HG03558 (cell line): ENCODE data around the gene ATP7A.
"Not testable (repeated sequence)": the region's sequence is repeated elsewhere in the genome, so short reads cannot be mapped to it uniquely, and the experiment has no call there.

Experiments used
- ATAC-seq: cut with Tn5 transposase; IDR thresholded peaks from one replicate; pipeline ENCODE4 v1.9.1; 2021; ENCODE audit warnings: moderate number of reproducible peaks; ENCODE audit not compliant: unreplicated experiment; ENCODE audit errors: extremely low read depth

Gene ATP7A

GRCh38 chrX:77938083-77938680, 27.7 kb downstream of the ATP7A start:
- ATAC-seq, result no peak

DNA sequence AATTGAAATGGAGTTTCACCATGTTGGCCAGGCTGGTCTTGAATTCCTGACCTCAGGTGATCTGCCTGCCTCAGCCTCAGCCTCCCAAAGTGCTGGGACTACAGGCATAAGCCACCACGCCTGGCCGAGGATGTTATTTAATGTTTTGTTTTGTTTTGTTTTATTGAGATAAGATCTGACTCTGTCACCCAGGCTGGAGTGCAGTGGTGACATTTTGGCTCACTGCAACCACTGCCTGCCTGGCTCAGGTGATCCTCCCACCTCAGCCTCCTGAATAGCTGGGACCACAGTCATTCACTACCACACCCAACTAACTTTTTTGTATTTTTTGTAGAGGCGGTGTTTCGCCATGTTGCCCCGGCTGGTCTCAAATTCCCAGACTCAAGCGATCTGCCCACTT, 34.5 kb downstream of the ATP7A start:
- not testable (repeated sequence) for ATAC-seq

GRCh38 chrX:77945910-77946545, 35.5 kb downstream of the ATP7A start:
- no peak for ATAC-seq

DNA sequence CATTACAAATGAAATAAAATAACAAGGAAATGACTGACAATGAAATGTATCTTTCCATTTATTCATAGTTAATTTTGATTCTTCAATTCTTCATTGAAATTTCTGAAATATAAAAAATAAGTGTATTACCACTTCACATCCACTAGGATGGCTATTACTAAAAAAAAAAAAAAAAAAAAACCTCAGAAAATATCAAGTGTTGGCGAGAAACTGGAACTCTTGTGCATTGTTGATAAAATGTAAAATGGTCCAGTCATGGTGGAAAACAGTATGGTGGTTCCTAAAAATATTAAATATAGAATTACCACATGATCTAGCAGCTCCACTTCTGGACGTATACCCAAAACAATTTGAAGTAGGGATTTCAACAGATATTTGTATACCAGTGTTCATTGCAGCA, 36.1 kb downstream of the ATP7A start:
- no peak for ATAC-seq

DNA sequence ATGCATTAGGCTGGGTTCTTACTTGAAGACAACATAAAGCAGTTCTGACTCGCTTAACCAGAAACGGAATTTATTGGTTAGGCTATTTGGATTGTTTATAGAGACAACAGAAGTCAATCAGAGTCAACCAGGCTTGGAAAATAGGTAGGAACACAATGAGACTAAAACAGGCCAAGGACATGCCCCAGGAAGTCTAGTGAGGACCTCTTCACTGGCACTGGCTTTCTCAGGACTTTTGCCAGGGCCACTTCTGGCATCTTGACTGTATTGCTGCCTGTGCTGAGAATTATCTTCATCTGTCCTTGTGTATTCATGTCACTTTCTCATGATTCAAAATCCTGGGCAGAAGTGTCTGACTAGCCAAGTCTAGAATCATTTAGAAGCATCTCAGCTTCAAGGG, 39.3 kb downstream of the ATP7A start:
- ATAC-seq, result no peak

GRCh38 chrX:77952173-77952572, 41.7 kb downstream of the ATP7A start:
- ATAC-seq, result no peak

GRCh38 chrX:77953302-77953701, 42.8 kb downstream of the ATP7A start:
- ATAC-seq, result no peak

DNA sequence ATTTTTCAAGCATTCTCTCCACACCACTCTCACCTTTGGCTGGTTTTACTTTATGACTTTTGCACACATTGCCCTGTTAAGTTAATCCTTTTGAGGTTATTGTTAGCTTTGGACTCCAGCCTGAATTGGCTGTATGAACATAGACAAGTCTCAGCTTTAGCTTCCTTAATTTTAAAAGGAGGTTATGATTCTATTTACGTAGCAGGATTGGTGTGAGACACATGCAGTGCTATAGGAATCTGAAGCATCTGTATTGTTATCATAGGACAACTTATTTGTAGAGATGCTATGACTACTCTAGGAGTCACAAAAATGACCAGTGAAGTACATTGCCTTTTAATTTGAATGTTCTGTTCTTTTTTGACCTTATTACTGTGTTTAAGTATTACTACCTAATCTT, 43.2 kb downstream of the ATP7A start:
- no peak for ATAC-seq

GRCh38 chrX:77960567-77960966, 50.1 kb downstream of the ATP7A start:
- ATAC-seq, result no peak

- no peak for ATAC-seq
Observed at GRCh38 chrX:77961063-77961462, 50.6 kb downstream of the ATP7A start.

DNA sequence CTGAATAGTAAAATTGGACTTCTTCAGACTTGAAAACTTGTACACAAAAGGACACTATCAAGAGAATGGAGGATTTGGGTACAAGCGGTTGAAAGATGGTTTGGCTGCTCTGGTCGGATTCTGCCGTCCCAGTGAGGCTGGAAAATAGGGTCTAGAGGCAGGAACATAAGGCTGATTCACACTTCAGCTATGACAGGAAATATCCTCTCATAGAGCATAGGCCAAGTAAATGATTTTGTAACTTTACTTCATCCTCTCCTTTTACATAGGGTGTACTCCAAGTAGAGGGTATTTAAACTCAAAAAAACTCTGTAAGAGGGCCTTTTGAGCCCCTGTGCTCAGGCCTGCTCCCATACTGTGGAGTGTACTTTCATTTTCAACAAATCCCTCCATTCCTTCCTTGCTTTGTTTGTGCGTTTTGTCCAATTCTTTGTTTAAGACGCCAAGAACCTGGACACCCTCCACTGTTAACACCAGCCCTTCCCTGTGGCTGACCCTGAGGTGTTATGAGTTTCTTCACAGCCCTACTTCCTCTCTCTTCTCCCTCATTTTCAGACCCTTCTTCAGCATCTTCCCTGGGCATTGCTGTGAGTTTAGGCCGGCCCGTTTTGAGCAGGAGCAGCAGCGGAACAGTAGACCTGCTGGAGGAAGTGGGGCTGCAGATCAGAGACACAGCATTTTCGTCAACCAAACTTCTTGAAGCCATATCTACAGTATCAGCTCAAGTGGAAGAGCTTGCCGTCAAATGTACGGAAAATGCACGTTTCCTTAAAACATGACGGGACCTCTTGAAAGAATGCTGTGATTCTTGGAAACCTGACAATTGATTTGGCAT, 51.8 kb downstream of the ATP7A start:
- ATAC-seq, result no peak

DNA sequence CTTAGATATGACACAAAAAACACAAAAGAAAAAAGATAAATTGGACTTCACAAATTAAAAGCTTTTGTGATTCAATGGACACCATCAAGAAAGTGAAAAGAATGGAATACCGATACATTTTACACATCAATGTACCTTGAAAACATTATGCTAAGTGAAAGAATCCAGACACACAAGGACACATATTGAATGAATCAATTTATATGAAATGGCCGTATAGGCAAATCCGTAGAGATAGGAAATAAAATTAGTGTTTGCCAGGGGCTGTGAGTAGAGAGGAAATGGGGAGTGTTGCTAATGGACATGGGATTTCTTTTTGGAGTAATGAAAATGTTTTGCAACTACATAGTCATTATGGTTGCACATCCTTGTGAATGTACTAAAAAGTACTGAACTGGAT, 55.9 kb downstream of the ATP7A start:
- ATAC-seq, result no peak

DNA sequence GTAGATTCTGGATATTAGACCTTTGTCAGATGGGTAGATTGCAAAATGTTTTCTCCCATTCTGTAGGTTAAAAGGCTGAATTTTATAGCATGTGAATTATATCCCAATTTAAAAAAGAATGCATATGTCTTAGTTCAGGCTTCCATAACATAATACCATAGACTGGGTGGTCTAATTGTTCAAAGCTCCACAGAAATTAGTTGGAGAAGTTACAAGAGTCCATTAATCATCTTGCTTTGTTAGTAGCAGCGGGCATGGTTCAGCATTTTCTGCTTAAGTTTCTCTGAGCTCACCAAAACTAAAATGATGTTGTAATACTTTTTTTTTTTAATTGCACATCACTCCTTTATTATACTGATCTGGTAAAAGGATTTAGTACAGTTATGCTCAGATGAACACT, 57.1 kb downstream of the ATP7A start:
- ATAC-seq, result no peak

DNA sequence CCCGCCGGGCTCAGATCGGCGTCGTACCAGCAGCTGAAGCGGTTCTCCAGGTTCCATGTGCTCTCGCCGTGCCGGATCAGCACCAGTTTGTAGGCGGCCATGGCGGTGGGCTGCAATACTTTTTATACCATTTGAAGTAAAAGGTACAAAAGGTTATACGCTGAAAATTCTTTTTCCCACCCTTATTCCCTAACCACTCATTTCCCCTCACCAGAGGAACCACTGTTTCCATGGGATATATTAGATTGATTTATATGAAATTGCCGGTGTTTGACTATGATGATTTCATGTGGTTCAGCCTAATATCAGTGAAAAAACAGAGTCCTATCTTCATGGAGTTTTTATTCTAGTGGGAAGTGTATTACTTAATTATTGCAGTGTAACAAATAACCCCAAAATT, 59.0 kb downstream of the ATP7A start, which contains the start of gene PGAM4:
Gene PGAM4 (minus strand): TSS at position 101 of the 400 bp plus-strand sequence. CDS start 0 bp downstream, at position 101.
- ATAC-seq, result no peak

DNA sequence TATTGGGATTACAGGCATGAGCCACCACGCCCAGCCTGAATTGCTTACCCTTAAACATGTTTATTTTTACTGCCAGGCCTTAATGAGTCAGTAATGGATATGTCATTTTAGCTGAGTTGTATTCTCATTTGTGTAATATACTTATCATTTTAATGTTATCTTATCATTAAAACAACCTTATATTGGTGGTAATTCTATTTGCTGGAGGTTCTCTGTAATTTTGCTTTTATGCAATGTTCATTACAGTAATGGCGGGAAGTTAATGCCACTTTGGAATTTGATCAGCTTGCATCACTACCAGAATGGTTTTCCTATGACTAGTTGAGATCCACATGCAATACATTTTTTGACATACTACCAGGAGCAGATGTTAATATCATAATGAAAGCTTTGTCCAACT, 65.3 kb downstream of the ATP7A start:
- no peak for ATAC-seq

- ATAC-seq, result no peak
Observed at GRCh38 chrX:77977095-77977494, 66.6 kb downstream of the ATP7A start.

- no peak for ATAC-seq
Observed at GRCh38 chrX:77977518-77977917, 67.0 kb downstream of the ATP7A start.

GRCh38 chrX:77979870-77980269, 69.4 kb downstream of the ATP7A start:
- ATAC-seq, result no peak

DNA sequence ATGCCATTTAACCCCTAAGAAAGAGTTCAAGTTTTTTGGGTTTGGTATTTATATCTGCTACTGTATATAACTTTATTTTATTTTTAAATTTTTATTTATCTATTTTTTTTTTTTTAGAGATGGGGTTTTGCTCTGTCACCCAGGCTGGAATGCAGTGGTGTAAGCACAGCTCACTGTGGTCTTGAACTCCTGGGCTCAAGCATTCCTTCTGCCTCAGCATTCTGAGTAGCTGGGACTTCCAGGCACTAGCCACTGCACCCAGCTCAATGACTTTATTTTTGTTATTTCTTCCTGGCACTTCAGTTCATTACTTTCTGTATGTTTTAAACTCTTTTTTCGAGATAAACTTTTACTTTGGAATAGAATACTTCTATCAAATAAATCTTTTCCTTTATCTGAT, 101.4 kb downstream of the ATP7A start:
- no peak for ATAC-seq

- ATAC-seq, result no peak
Observed at GRCh38 chrX:78019586-78020483, 109.3 kb downstream of the ATP7A start.
